GM19467 (cell line): Measurements from ENCODE around the gene KIAA1671.

ENCODE experiments used
- ATAC-seq: cut with Tn5 transposase; IDR thresholded peaks from one replicate; pipeline ENCODE4 v1.9.1; 2021; ENCODE audit warnings: mild to moderate bottlenecking, moderate library complexity; ENCODE audit not compliant: unreplicated experiment

Gene KIAA1671

GRCh38 chr22:25134451-25134850 lies 181.9 kb downstream of the KIAA1671 start:
- ATAC-seq: no peak

DNA sequence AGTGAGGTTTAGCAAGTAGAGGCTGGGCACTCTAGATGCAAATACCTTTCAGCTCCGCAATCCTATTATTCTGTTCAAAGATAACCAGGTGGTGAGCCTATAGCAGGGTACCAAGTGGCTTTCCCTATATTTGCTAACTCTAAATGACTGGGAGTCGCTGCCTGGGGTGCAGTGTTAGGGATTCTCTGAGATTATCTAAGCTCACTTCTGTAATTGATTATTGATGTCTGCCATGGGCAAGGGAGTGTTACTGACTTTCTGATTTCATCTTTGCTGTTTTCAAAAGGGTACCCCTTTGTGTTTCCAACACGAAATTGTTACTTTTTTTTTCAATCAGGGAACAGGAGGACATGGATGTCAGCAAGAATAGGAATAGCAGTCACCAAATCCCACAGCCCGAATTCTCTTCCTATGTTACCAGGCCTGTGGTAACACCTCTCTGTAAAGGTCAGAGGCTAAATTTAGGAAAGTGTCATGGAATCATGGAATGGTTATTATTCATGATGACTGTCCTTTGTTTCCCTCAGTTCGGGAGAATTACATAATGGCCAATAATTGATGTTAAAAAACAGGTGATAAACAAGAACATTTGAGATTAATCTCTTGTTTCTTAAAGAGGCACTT lies 184.5 kb downstream of the KIAA1671 start:
- no peak for ATAC-seq

GRCh38 chr22:25137577-25138525 lies 185.3 kb downstream of the KIAA1671 start:
- no peak for ATAC-seq

- ATAC-seq: no peak
Observed at GRCh38 chr22:25139062-25139461, 186.5 kb downstream of the KIAA1671 start.

- no peak for ATAC-seq
Observed at GRCh38 chr22:25142102-25142501, 189.6 kb downstream of the KIAA1671 start.

- no peak for ATAC-seq
Observed at GRCh38 chr22:25143156-25144076, 190.9 kb downstream of the KIAA1671 start.

DNA sequence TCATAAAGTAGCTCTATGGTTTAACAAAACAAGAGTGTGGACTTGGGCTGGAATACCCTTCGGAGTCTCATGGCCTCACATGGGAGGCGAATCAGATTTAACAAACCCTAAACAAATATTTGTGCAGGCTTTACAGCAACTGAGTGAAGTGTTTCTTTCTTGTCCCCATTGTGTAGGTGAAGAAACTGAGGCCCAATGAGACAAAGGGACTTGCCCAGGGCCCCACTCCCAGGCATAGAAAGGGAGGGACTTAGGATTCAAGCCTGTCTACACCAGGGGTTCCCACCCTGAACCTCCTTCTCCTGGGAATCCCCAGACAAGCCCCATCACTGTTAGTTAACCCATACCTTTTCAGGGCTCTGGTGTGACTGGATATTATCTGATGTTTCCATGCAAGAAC lies 192.0 kb downstream of the KIAA1671 start:
- ATAC-seq: no peak

GRCh38 chr22:25146307-25146706 lies 193.8 kb downstream of the KIAA1671 start:
- ATAC-seq: no peak

- ATAC-seq: no peak
Observed at GRCh38 chr22:25146906-25147641, 194.6 kb downstream of the KIAA1671 start.

DNA sequence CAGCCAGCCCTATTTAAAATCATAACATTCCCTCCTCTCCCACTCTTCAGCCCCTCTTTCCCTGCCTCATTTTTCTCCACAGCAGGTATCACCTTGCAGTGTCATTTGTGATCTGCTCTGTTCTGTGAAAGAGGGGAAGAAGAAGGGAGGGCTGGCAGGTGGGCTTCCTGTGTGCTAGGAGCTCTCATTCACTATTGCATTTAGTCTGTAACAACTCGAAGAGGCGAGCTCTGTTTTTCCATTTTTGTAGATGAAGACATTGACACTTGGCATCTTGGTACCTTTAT lies 195.1 kb downstream of the KIAA1671 start:
- ATAC-seq: no peak

DNA sequence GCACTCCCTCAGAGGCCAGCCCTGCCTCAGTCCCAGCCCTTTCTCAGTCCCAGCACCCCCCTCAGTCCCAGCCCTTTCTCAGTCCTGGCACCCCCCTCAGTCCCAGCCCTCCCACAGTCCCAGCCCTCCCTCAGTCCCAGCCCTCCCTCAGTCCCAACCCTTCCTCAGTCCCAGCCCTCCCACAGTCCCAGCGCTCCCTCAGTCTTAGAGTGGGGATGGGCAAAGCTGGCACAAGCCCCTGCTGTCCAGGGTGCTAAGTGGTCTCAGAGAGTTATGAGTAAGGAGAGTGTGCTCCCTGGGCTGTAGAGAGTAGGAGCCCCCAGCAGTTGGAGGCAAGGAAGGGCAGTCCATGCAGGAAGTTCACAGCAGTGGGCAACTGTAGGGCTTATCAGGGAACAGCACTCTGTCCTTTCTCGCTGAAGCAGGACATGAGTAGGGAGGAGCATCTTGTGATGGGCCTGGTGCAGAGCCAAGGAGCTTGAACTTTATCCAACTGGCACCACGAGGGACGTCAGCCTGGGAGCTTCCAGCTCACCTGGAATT lies 195.7 kb downstream of the KIAA1671 start:
- no peak for ATAC-seq

- no peak for ATAC-seq
Observed at GRCh38 chr22:25149014-25149413, 196.5 kb downstream of the KIAA1671 start.

GRCh38 chr22:25153961-25154666 lies 201.6 kb downstream of the KIAA1671 start:
- ATAC-seq: no peak

DNA sequence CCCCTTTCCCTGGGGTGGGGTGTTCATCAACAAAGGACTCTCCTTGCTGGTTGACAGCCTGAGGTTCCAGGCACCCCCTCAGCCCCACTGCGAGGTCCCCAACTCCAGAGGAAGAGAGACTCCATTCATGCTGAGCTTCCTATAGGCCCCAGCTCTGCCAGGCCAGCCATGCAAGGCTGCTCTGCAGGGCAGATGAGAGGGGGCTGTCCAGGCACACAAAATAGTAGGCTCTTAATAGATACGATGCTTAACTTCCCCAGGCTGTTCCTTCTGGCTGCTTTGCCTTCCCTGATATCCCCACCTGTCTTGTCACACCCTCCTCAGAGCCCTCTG lies 202.1 kb downstream of the KIAA1671 start:
- no peak for ATAC-seq

DNA sequence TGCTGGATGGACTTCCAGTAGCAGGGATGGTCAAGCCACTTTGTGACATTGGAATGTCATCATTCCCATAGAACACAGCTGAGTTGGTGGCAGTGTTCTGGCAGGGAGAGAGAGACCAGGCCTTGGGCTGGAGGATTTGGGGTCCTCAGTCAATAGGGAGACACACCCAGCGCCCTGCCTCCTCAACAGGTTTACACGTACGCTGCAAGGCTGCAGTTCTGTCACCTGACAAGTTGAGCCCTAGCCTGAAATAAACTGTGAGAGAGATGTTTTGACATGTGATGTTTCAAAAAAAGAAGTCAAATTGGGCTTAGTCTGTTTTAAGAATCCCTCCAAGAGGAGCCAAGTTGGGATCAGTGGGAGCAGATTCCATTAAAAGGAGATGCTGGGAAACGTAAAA lies 204.2 kb downstream of the KIAA1671 start:
- no peak for ATAC-seq

- ATAC-seq: no peak
Observed at GRCh38 chr22:25159028-25159427, 206.5 kb downstream of the KIAA1671 start.

DNA sequence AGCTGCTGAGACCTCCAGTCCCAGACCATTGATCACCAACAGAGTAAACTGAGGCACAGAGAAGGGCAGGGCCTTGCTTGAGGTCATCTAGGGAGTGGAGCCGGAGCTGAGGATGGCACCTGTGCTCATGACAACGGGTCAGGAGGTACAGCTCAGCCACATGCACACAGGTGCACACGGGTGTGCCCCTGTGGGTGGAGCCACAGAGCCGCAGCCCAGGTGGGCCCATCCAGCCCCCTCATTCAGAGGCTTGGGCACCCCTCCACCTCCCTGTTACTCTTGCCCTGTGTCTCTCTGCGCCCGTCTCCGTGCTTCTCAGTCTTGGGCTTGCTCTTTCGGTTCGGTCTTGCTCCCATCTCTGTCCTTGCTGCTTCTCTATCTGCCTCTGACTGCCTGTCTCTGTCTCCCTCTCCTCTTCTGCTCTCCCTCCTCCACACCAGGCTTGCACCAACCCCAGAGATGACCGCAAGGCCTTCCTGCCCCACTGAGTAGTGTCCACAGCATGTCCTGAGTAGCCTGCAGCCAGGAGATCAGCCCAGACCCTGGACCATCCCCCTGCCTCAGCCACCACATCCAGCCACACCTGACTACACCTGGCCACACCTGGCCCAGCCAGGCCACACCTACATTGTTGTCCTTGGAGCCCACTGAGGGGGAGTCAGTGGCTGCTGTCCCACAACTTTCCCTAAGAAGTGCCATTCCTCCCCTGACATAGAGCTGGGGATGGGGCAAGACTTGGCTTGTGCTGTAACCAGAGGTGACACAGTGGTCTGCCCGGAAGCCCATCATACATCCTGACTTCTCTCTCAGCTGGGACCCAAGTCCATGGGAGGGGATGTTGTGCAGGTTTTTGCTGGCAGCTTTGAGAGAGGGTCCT lies 207.8 kb downstream of the KIAA1671 start:
- ATAC-seq: no peak

- no peak for ATAC-seq
Observed at GRCh38 chr22:25161017-25161915, 208.8 kb downstream of the KIAA1671 start.
